IMR-90 (cell line): ENCODE data around the gene ARID5A. TPM values are rescaled to one million over a fixed set of nuclear protein-coding genes. Genes with fewer than 3 reads are reported as not detected.

Experiments used
- ATAC-seq: fragments of 200-7000 bp; cut with Tn5 transposase; 2 replicates; pipeline ENCODE4 v1.9.1; 2020; ENCODE audit warnings: low read depth, mild to moderate bottlenecking, moderate library complexity
- BruUV-seq: library from RNA; stranded (reverse); fragments of 400-500 nt; replicated peaks from 2 replicates; lab custom pipeline; 2021; lab: Mats Ljungman, UMichigan
- CTCF ChIA-PET: fragments of 300-600 bp; formaldehyde crosslinking; extraction: SDS; loops from one replicate; lab custom pipeline; 2021; ENCODE audit warnings: antibody characterized with exemption; lab: Yijun Ruan, JAX
- POLR2A ChIA-PET: fragments of 300-600 bp; sonication (Branson Sonifier 250); formaldehyde crosslinking; loops from one replicate; lab custom pipeline; 2022; ENCODE audit warnings: antibody characterized with exemption; ENCODE audit not compliant: unreplicated experiment; lab: Charles Lee
- DNase-seq: peaks from one replicate; pipeline ENCODE4 v3.0.0; 2013
- H2AFZ ChIP-seq: replicated peaks from 2 replicates; pipeline ENCODE3; 2013; ENCODE audit warnings: low read length, mild to moderate bottlenecking; ENCODE audit not compliant: poor library complexity
- H2AK5ac ChIP-seq: 2 replicates; pipeline ENCODE4 v1.6.1; 2013; ENCODE audit warnings: low read depth, low read length, inconsistent platforms
- H2AK9ac ChIP-seq: replicated peaks from 2 replicates; pipeline ENCODE3; 2013; ENCODE audit warnings: mild to moderate bottlenecking, low read depth, low read length, moderate library complexity; ENCODE audit not compliant: poor library complexity
- H2BK120ac ChIP-seq: 2 replicates; pipeline ENCODE4 v1.6.1; 2013; ENCODE audit warnings: low read depth, low read length, inconsistent platforms
- H2BK15ac ChIP-seq: 3 replicates; pipeline ENCODE4 v1.6.1; 2013; ENCODE audit warnings: low read depth, low read length, inconsistent platforms
- H2BK20ac ChIP-seq: 2 replicates; pipeline ENCODE4 v1.6.1; 2013; ENCODE audit warnings: low read depth, mild to moderate bottlenecking, inconsistent platforms, low read length, moderate library complexity
- H2BK5ac ChIP-seq: 2 replicates; pipeline ENCODE4 v1.6.1; 2013; ENCODE audit warnings: mild to moderate bottlenecking, low read depth, low read length, inconsistent platforms; ENCODE audit not compliant: poor library complexity, severe bottlenecking
- H3K14ac ChIP-seq: replicated peaks from 2 replicates; pipeline ENCODE4 v1.6.1; 2013; ENCODE audit warnings: low read depth, low read length, inconsistent platforms
- H3K18ac ChIP-seq: 2 replicates; pipeline ENCODE4 v1.6.1; 2013; ENCODE audit warnings: low read depth, low read length, control low read depth
- H3K23ac ChIP-seq: 2 replicates; pipeline ENCODE4 v1.6.1; 2013; ENCODE audit warnings: low read depth, low read length, inconsistent platforms
- H3K27ac ChIP-seq: 2 replicates; pipeline ENCODE4 v1.5.1; 2013; ENCODE audit warnings: mild to moderate bottlenecking, control low read depth, low read length; ENCODE audit not compliant: insufficient read depth
- H3K27me3 ChIP-seq: 2 replicates; pipeline ENCODE4 v1.6.1; 2013; ENCODE audit warnings: low read length; ENCODE audit not compliant: control insufficient read depth, insufficient read depth
- H3K36me3 ChIP-seq: 2 replicates; pipeline ENCODE4 v1.6.1; 2013; ENCODE audit warnings: low read length, mixed read lengths; ENCODE audit not compliant: control insufficient read depth, insufficient read depth
- H3K4ac ChIP-seq: 2 replicates; pipeline ENCODE4 v1.6.1; 2013; ENCODE audit warnings: low read depth, low read length, inconsistent platforms
- H3K4me1 ChIP-seq: 2 replicates; pipeline ENCODE4 v1.6.1; 2013; ENCODE audit warnings: low read length, mixed read lengths; ENCODE audit not compliant: control insufficient read depth, insufficient read depth
- H3K4me2 ChIP-seq: 2 replicates; pipeline ENCODE4 v1.6.1; 2013; ENCODE audit warnings: low read depth, mild to moderate bottlenecking, control low read depth, low read length, moderate library complexity
- H3K4me3 ChIP-seq: 2 replicates; pipeline ENCODE4 v1.5.1; 2013; ENCODE audit warnings: low read depth, mild to moderate bottlenecking, control low read depth, low read length, moderate library complexity; ENCODE audit not compliant: insufficient read depth
- H3K56ac ChIP-seq: 2 replicates; pipeline ENCODE4 v1.6.1; 2013; ENCODE audit warnings: low read length, inconsistent platforms; ENCODE audit not compliant: insufficient read depth; ENCODE audit errors: extremely low read depth
- H3K79me1 ChIP-seq, 2 experiments: 2 replicates each; pipeline ENCODE4 v1.6.1; 2013; ENCODE audit warnings: low read length in 2 of 2, inconsistent platforms in 1 of 2, low read depth in 1 of 2
- H3K9ac ChIP-seq: 2 replicates; pipeline ENCODE4 v1.6.1; 2013; ENCODE audit warnings: low read depth, low read length, control low read depth
- H3K9me1 ChIP-seq: 2 replicates; pipeline ENCODE4 v1.6.1; 2013; ENCODE audit warnings: low read length, inconsistent platforms; ENCODE audit not compliant: insufficient read depth
- H3K9me3 ChIP-seq: 2 replicates; pipeline ENCODE4 v1.6.1; 2013; ENCODE audit warnings: low read length; ENCODE audit not compliant: control insufficient read depth, insufficient read depth
- H4K20me1 ChIP-seq: 2 replicates; pipeline ENCODE4 v1.6.1; 2013; ENCODE audit warnings: low read length, inconsistent platforms; ENCODE audit not compliant: insufficient read depth
- H4K5ac ChIP-seq: 2 replicates; pipeline ENCODE4 v1.6.1; 2013; ENCODE audit warnings: mild to moderate bottlenecking, low read depth, low read length, control low read depth
- H4K8ac ChIP-seq, 2 experiments: 2 replicates each; pipeline ENCODE4 v1.6.1; 2013; ENCODE audit warnings: low read depth in 2 of 2, low read length in 2 of 2, control low read depth in 1 of 2, inconsistent platforms in 1 of 2
- H4K91ac ChIP-seq: 2 replicates; pipeline ENCODE4 v1.6.1; 2013; ENCODE audit warnings: low read depth, low read length, inconsistent platforms; ENCODE audit not compliant: insufficient read depth
- CEBPB ChIP-seq: IDR thresholded peaks from 2 replicates; pipeline ENCODE4 v1.6.1; 2012; ENCODE audit warnings: low read depth, low read length, improper control_type of control experiment
- CHD1 ChIP-seq: IDR thresholded peaks from 2 replicates; pipeline ENCODE4 v1.6.1; 2012; ENCODE audit warnings: low read depth, low read length, improper control_type of control experiment
- FOS ChIP-seq: fragments of 150-350 bp; IDR thresholded peaks from 2 replicates; pipeline ENCODE4 v1.6.1; 2016; ENCODE audit warnings: low read depth, low read length
- MAFK ChIP-seq: IDR thresholded peaks from 2 replicates; pipeline ENCODE4 v1.6.1; 2012; ENCODE audit warnings: low read depth, low read length, improper control_type of control experiment
- POLR2A ChIP-seq: IDR thresholded peaks from 2 replicates; pipeline ENCODE4 v1.6.1; 2012; ENCODE audit warnings: mild to moderate bottlenecking, low read depth, low read length
- RCOR1 ChIP-seq: IDR thresholded peaks from 2 replicates; pipeline ENCODE4 v1.6.1; 2012; ENCODE audit warnings: mild to moderate bottlenecking, low read length, improper control_type of control experiment; ENCODE audit not compliant: insufficient replicate concordance
- RFX5 ChIP-seq: IDR thresholded peaks from 2 replicates; pipeline ENCODE4 v1.8.0; 2012; ENCODE audit warnings: low read depth, mild to moderate bottlenecking, low read length, moderate library complexity
- SMC3 ChIP-seq: fragments of 150-350 bp; IDR thresholded peaks from 2 replicates; pipeline ENCODE4 v1.6.1; 2016; ENCODE audit warnings: low read depth, mild to moderate bottlenecking, antibody characterized with exemption, low read length, moderate library complexity
- WGBS, 2 experiments: methylation state at CpG; one replicate each; pipeline versions ENCODE4 v1.1.5 to v1.1.7; 2013; ENCODE audit warnings: missing lambda C conversion rate in 2 of 2; ENCODE audit not compliant: insufficient read length in 1 of 2; ENCODE audit errors: extremely low coverage in 2 of 2; 5-methylcytosine and 5-hydroxymethylcytosine counted together
- dilution Hi-C: fragments of 300-500 bp; cut with HindIII; formaldehyde crosslinking; loops from one replicate; pipeline ENCODE4 v1.14.3; 2018; ENCODE audit warnings: low sequenced_read_pairs; ENCODE audit not compliant: unreplicated experiment
- in situ Hi-C: fragments of 300-500 bp; cut with MboI; formaldehyde crosslinking; loops from 3 replicates; pipeline ENCODE4 v1.14.3; 2019; ENCODE audit warnings: low sequenced_read_pairs, inconsistent platforms, mixed read lengths
- intact Hi-C: fragments of 100-400 bp; cut with micrococcal nuclease; formaldehyde crosslinking; loops from 2 replicates; pipeline ENCODE4 v1.10.0; 2022
- polyA plus RNA-seq, 3 experiments: library from polyadenylated mRNA; depleted of rRNA; stranded (reverse); fragments of >200 nt; gene quantifications; 2 replicates each; pipeline ENCODE4 v1.2.3, GENCODE V29; 2012; ENCODE audit warnings: low replicate concordance in 1 of 3
- total RNA-seq: library from RNA; depleted of rRNA; stranded (reverse); fragments of >200 nt; gene quantifications from 2 replicates; pipeline ENCODE4 v1.2.3, GENCODE V29; 2012
- TF ChIP-seq, protein P1 (sequence below): conservative IDR thresholded peaks from 2 replicates; pipeline ENCODE4 v1.5.1; 2012; ENCODE audit warnings: mild to moderate bottlenecking, low read depth, low read length, improper control_type of control experiment
- TF ChIP-seq, protein P2 (sequence below): fragments of 150-350 bp; IDR thresholded peaks from 2 replicates; pipeline ENCODE4 v1.6.1; 2017; ENCODE audit warnings: mild to moderate bottlenecking, antibody characterized with exemption, low read length, low read depth
- TF ChIP-seq, protein P3 (sequence below): fragments of 150-350 bp; IDR thresholded peaks from 2 replicates; pipeline ENCODE4 v1.6.1; 2016; ENCODE audit warnings: low read depth, mild to moderate bottlenecking, low read length, moderate library complexity, borderline replicate concordance

Gene ARID5A
- total and polyA plus RNA-seq, 2 of the 4 experiments (the other 2 are of a cell fraction): 2.3 to 6.7 TPM

DNA sequence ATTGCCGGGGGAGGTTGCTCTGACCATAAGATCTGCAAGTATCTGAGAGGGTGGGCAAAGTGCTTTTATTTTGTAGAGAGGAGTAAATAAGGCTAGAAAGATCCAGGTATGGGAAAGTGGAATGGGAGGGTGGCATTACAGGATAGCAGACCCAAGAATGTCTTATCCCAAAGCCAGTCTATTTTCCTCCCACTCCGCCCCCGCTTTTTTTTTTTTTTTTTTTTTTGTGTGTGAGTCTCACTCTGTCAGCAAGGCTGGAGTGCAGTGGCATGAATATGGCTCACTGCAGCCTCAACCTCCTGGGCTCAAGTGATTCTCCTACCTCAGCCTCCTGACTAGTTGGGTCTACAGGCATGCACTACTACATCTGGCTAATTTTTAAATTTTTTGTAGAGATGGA, 31.5 kb downstream of the ARID5A start:
- Histone ChIP-seq H3K4me3 (no peak overlapping the region), H2BK20ac (no peak overlapping the region), H3K4me2 (no peak overlapping the region), H3K9ac (no peak overlapping the region), H4K20me1 (no peaks in the 10 kb centered on the region), H3K27ac (no peak overlapping the region), H2AK5ac (no peak overlapping the region), H3K79me1 (no peaks in the 10 kb centered on the region), H2BK120ac (no peak overlapping the region), H4K5ac (no peak overlapping the region), H4K8ac (no peak overlapping the region), H3K4ac (no peak overlapping the region), H3K18ac (no peak overlapping the region), H3K27me3 (peaks cover 2% of the 10 kb centered on the region; the same call in 1 of the 2 replicates), H2BK5ac (no peak overlapping the region), H2AFZ (no peak overlapping the region), H3K56ac (no peak overlapping the region), H3K14ac (no peak overlapping the region), H2AK9ac (no peak overlapping the region), H4K91ac (no peak overlapping the region), H3K23ac (no peak overlapping the region), H3K9me1 (no peaks in the 10 kb centered on the region), H3K36me3 (no peaks in the 10 kb centered on the region), H3K9me3 (no peaks in the 10 kb centered on the region), H2BK15ac (no peak overlapping the region), H3K4me1 (no peaks in the 10 kb centered on the region)
- ATAC-seq (no peak), DNase-seq (no peak)
- dilution Hi-C loops: no loop called here
- intact Hi-C loops: no loop called here
- in situ Hi-C loops: no loop called here
- TF ChIP-seq, protein P1, sequence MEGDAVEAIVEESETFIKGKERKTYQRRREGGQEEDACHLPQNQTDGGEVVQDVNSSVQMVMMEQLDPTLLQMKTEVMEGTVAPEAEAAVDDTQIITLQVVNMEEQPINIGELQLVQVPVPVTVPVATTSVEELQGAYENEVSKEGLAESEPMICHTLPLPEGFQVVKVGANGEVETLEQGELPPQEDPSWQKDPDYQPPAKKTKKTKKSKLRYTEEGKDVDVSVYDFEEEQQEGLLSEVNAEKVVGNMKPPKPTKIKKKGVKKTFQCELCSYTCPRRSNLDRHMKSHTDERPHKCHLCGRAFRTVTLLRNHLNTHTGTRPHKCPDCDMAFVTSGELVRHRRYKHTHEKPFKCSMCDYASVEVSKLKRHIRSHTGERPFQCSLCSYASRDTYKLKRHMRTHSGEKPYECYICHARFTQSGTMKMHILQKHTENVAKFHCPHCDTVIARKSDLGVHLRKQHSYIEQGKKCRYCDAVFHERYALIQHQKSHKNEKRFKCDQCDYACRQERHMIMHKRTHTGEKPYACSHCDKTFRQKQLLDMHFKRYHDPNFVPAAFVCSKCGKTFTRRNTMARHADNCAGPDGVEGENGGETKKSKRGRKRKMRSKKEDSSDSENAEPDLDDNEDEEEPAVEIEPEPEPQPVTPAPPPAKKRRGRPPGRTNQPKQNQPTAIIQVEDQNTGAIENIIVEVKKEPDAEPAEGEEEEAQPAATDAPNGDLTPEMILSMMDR: no peak
- TF ChIP-seq RCOR1 (no peak), CHD1 (no peak), POLR2A (no peak), MAFK (no peak), SMC3 (no peak), RFX5 (no peak), CEBPB (no peak), FOS (no peak)
- TF ChIP-seq, protein P2, sequence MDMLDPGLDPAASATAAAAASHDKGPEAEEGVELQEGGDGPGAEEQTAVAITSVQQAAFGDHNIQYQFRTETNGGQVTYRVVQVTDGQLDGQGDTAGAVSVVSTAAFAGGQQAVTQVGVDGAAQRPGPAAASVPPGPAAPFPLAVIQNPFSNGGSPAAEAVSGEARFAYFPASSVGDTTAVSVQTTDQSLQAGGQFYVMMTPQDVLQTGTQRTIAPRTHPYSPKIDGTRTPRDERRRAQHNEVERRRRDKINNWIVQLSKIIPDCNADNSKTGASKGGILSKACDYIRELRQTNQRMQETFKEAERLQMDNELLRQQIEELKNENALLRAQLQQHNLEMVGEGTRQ: no peak
- TF ChIP-seq, protein P3, sequence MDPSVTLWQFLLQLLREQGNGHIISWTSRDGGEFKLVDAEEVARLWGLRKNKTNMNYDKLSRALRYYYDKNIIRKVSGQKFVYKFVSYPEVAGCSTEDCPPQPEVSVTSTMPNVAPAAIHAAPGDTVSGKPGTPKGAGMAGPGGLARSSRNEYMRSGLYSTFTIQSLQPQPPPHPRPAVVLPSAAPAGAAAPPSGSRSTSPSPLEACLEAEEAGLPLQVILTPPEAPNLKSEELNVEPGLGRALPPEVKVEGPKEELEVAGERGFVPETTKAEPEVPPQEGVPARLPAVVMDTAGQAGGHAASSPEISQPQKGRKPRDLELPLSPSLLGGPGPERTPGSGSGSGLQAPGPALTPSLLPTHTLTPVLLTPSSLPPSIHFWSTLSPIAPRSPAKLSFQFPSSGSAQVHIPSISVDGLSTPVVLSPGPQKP: no peak
- BruUV-seq: no TSS peak
- ChIA-PET POLR2A (no interaction called here), CTCF (no interaction called here)
- no CpG with 5 or more reads among the region's 3 CpGs for WGBS, 2 experiments
